ENCODE results near the gene CAMK1D. TPM values are rescaled to one million over a fixed set of nuclear protein-coding genes. Genes with fewer than 3 reads are reported as not detected.
A peak's percentile ranks its signal among the peaks of the same experiment; 100 is the strongest.

The CAMK1D gene
- total RNA-seq, 1 experiment from 2014 or later = 10.2 TPM

DNA sequence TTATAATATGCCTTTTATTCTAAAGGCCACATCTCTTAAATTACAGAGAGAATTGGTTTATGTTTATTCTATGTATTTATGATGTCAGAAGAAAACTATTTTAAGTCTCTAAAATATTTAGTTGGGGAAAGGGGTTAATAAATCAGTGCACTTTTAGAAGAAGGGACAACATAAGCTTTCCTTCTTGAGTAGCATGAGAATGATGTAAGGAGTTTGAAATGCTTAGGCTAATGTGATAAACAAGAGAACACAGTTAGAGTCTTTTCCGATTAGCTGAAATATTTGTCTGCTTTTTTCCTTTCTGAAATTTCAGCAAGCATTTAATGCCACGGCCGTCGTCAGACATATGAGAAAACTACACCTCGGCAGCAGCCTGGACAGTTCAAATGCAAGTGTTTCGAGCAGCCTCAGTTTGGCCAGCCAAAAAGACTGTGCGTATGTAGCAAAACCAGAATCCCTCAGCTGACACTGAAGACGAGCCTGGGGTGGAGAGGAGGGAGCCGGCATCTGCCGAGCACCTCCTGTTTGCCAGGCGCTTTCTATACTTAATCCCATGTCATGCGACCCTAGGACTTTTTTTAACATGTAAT is 476.0 kb downstream of the CAMK1D start:
- Mint-ChIP-seq H3K27me3 (ENCODE audit: low read depth) (no peaks in the 10 kb centered on the region), H3K9me3 (no peaks in the 10 kb centered on the region), H3K4me3 (no peak overlapping the region), H3K27ac (no peak overlapping the region), H3K36me3 (no peaks in the 10 kb centered on the region), H3K4me1 (no peaks in the 10 kb centered on the region)
- ATAC-seq (no peak), DNase-seq (ENCODE audit: low spot score) (no peak)
- CTCF ChIA-PET = no interaction called here
- TF ChIP-seq TEAD1 (CRISPR knock-in tag; IDR thresholded peaks at IDR 0.05) (no peak), ZNF671 (CRISPR knock-in tag; IDR thresholded peaks at IDR 0.05) (no peak), CREB1 (CRISPR knock-in tag; IDR thresholded peaks at IDR 0.05) (no peak), ZNF232 (CRISPR knock-in tag; IDR thresholded peaks at IDR 0.05) (no peak), GRHL2 (CRISPR knock-in tag; IDR thresholded peaks at IDR 0.05; ENCODE audit: insufficient replicate concordance, severe bottlenecking) (no peak), PRRX2 (CRISPR knock-in tag; IDR thresholded peaks at IDR 0.05) (no peak), FOXK1 (CRISPR knock-in tag; IDR thresholded peaks at IDR 0.05) (no peak), ETV6 (CRISPR knock-in tag; IDR thresholded peaks at IDR 0.05) (no peak), ZNF219 (CRISPR knock-in tag; IDR thresholded peaks at IDR 0.05; ENCODE audit: borderline replicate concordance) (no peak), ESRRA (CRISPR knock-in tag; IDR thresholded peaks at IDR 0.05; ENCODE audit: borderline replicate concordance) (no peak)
- TF ChIP-seq, protein P1, sequence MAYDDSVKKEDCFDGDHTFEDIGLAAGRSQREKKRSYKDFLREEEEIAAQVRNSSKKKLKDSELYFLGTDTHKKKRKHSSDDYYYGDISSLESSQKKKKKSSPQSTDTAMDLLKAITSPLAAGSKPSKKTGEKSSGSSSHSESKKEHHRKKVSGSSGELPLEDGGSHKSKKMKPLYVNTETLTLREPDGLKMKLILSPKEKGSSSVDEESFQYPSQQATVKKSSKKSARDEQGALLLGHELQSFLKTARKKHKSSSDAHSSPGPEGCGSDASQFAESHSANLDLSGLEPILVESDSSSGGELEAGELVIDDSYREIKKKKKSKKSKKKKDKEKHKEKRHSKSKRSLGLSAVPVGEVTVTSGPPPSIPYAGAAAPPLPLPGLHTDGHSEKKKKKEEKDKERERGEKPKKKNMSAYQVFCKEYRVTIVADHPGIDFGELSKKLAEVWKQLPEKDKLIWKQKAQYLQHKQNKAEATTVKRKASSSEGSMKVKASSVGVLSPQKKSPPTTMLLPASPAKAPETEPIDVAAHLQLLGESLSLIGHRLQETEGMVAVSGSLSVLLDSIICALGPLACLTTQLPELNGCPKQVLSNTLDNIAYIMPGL (CRISPR knock-in tag; IDR thresholded peaks at IDR 0.05) = no peak
- TF ChIP-seq, protein P2, sequence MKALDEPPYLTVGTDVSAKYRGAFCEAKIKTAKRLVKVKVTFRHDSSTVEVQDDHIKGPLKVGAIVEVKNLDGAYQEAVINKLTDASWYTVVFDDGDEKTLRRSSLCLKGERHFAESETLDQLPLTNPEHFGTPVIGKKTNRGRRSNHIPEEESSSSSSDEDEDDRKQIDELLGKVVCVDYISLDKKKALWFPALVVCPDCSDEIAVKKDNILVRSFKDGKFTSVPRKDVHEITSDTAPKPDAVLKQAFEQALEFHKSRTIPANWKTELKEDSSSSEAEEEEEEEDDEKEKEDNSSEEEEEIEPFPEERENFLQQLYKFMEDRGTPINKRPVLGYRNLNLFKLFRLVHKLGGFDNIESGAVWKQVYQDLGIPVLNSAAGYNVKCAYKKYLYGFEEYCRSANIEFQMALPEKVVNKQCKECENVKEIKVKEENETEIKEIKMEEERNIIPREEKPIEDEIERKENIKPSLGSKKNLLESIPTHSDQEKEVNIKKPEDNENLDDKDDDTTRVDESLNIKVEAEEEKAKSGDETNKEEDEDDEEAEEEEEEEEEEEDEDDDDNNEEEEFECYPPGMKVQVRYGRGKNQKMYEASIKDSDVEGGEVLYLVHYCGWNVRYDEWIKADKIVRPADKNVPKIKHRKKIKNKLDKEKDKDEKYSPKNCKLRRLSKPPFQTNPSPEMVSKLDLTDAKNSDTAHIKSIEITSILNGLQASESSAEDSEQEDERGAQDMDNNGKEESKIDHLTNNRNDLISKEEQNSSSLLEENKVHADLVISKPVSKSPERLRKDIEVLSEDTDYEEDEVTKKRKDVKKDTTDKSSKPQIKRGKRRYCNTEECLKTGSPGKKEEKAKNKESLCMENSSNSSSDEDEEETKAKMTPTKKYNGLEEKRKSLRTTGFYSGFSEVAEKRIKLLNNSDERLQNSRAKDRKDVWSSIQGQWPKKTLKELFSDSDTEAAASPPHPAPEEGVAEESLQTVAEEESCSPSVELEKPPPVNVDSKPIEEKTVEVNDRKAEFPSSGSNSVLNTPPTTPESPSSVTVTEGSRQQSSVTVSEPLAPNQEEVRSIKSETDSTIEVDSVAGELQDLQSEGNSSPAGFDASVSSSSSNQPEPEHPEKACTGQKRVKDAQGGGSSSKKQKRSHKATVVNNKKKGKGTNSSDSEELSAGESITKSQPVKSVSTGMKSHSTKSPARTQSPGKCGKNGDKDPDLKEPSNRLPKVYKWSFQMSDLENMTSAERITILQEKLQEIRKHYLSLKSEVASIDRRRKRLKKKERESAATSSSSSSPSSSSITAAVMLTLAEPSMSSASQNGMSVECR (CRISPR knock-in tag; IDR thresholded peaks at IDR 0.05; ENCODE audit: borderline replicate concordance) = no peak
- TF ChIP-seq, protein P3, sequence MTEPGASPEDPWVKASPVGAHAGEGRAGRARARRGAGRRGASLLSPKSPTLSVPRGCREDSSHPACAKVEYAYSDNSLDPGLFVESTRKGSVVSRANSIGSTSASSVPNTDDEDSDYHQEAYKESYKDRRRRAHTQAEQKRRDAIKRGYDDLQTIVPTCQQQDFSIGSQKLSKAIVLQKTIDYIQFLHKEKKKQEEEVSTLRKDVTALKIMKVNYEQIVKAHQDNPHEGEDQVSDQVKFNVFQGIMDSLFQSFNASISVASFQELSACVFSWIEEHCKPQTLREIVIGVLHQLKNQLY (CRISPR knock-in tag; IDR thresholded peaks at IDR 0.05) = no peak
- TF ChIP-seq, protein P4, sequence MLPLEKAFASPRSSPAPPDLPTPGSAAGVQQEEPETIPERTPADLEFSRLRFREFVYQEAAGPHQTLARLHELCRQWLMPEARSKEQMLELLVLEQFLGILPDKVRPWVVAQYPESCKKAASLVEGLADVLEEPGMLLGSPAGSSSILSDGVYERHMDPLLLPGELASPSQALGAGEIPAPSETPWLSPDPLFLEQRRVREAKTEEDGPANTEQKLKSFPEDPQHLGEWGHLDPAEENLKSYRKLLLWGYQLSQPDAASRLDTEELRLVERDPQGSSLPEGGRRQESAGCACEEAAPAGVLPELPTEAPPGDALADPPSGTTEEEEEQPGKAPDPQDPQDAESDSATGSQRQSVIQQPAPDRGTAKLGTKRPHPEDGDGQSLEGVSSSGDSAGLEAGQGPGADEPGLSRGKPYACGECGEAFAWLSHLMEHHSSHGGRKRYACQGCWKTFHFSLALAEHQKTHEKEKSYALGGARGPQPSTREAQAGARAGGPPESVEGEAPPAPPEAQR (CRISPR knock-in tag; IDR thresholded peaks at IDR 0.05) = no peak
- POLR2A ChIA-PET = no interaction called here

- ChIA-PET CTCF (interaction anchor here (0.6 to 1.5 kb wide), 3 partner anchors 24 to 75 kb away, joined by 3 read pairs; no protein-coding TSS in a partner anchor), POLR2A (no interaction called here)
- H3K27ac Mint-ChIP-seq = no peak overlapping the region
- H3K9me3 Mint-ChIP-seq = no peaks in the 10 kb centered on the region
- TF ChIP-seq, protein P5, sequence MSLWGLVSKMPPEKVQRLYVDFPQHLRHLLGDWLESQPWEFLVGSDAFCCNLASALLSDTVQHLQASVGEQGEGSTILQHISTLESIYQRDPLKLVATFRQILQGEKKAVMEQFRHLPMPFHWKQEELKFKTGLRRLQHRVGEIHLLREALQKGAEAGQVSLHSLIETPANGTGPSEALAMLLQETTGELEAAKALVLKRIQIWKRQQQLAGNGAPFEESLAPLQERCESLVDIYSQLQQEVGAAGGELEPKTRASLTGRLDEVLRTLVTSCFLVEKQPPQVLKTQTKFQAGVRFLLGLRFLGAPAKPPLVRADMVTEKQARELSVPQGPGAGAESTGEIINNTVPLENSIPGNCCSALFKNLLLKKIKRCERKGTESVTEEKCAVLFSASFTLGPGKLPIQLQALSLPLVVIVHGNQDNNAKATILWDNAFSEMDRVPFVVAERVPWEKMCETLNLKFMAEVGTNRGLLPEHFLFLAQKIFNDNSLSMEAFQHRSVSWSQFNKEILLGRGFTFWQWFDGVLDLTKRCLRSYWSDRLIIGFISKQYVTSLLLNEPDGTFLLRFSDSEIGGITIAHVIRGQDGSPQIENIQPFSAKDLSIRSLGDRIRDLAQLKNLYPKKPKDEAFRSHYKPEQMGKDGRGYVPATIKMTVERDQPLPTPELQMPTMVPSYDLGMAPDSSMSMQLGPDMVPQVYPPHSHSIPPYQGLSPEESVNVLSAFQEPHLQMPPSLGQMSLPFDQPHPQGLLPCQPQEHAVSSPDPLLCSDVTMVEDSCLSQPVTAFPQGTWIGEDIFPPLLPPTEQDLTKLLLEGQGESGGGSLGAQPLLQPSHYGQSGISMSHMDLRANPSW (CRISPR knock-in tag; conservative IDR thresholded peaks at IDR 0.05; ENCODE audit: low read depth) = no peak
- TF ChIP-seq, protein P6, sequence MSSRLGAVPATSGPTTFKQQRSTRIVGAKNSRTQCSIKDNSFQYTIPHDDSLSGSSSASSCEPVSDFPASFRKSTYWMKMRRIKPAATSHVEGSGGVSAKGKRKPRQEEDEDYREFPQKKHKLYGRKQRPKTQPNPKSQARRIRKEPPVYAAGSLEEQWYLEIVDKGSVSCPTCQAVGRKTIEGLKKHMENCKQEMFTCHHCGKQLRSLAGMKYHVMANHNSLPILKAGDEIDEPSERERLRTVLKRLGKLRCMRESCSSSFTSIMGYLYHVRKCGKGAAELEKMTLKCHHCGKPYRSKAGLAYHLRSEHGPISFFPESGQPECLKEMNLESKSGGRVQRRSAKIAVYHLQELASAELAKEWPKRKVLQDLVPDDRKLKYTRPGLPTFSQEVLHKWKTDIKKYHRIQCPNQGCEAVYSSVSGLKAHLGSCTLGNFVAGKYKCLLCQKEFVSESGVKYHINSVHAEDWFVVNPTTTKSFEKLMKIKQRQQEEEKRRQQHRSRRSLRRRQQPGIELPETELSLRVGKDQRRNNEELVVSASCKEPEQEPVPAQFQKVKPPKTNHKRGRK (CRISPR knock-in tag; IDR thresholded peaks at IDR 0.05; ENCODE audit: borderline replicate concordance) = peak; percentile 63; the same call in 1 of the 2 replicates
- H3K4me3 Mint-ChIP-seq = no peak overlapping the region
- no peaks in the 10 kb centered on the region for H3K36me3 Mint-ChIP-seq
- H3K4me1 Mint-ChIP-seq = no peaks in the 10 kb centered on the region
- no peak for DNase-seq (ENCODE audit: low spot score)
- H3K27me3 Mint-ChIP-seq (ENCODE audit: low read depth) = no peaks in the 10 kb centered on the region
- ATAC-seq = no peak
Measured at GRCh38 chr10:12826800-12827372, 477.5 kb downstream of the CAMK1D start.

Measured in WTC11 (cell line).